ENCODE measurements around the gene IL22RA2.

DNA sequence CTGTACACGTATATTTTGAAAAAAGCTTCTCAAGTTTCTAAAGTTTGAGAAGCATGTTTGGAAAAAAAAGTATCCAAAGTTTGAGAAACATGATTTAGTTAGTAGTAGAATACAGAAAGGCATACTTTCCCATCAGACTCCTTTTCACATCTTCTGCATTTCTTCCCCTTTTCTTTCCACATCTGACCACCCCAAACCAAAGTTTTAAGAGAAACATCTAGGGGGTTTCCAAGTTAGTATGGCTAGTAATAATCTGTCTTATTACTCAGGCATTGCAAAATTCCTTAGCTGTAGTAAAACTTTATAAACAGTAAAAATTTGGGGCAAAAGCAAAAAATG is 65.7 kb downstream of the IL22RA2 start:
- TF ChIP-seq GATA2 (IDR thresholded peaks at IDR 0.05; ENCODE audit: low read depth, low read length): no peak
- TF ChIP-seq GATA3 (IDR thresholded peaks at IDR 0.05; ENCODE audit: low read depth, low read length): no peak

Measured in SH-SY5Y (cell line).